ENCODE data around the gene BCAS4.
"Not testable (repeated sequence)": the region's sequence is repeated elsewhere in the genome, so short reads cannot be mapped to it uniquely, and the experiment has no call there.

The BCAS4 gene

GRCh38 chr20:50754420-50754819 lies 40.4 kb upstream of the BCAS4 start:
- no peak for TF ChIP-seq CTCF (IDR thresholded peaks at IDR 0.05; ENCODE audit: low read depth, low read length)

GRCh38 chr20:50756447-50756846 lies 38.4 kb upstream of the BCAS4 start:
- no peak overlapping the region for H3K4me3 ChIP-seq (ENCODE audit: low read depth, low read length)
- no peak for TF ChIP-seq CTCF (IDR thresholded peaks at IDR 0.05; ENCODE audit: low read depth, low read length)

More at GRCh38 chr20:50754420-50754819, 40.4 kb upstream of the BCAS4 start:
- no peak overlapping the region for H3K4me3 ChIP-seq (ENCODE audit: low read depth, low read length)

DNA sequence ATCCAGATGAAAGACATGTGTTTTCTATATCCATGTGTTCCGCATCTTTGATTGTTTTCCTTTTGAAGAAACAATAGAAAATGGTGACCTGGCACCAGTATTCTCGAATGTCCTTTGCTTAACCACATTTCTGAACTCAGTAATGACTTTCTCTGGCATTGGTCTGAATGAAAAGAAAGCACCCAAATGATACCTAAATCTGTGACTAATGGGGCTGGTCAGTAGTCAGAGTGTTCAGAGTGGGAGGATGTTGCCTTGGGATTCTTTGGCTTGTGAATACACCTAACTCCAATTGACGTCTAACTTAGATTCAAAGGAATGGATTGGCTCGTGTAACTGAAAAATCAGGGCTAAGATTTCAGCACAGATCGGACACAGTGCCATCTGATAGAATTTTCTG lies 36.4 kb upstream of the BCAS4 start:
- TF ChIP-seq CTCF (IDR thresholded peaks at IDR 0.05; ENCODE audit: low read depth, low read length): no peak
- no peak overlapping the region for H3K4me3 ChIP-seq (ENCODE audit: low read depth, low read length)

- no peak overlapping the region for H3K4me3 ChIP-seq (ENCODE audit: low read depth, low read length)
- TF ChIP-seq CTCF (IDR thresholded peaks at IDR 0.05; ENCODE audit: low read depth, low read length): no peak
These were observed 35.9 kb upstream of the BCAS4 start for GRCh38 chr20:50758992-50759391.

DNA sequence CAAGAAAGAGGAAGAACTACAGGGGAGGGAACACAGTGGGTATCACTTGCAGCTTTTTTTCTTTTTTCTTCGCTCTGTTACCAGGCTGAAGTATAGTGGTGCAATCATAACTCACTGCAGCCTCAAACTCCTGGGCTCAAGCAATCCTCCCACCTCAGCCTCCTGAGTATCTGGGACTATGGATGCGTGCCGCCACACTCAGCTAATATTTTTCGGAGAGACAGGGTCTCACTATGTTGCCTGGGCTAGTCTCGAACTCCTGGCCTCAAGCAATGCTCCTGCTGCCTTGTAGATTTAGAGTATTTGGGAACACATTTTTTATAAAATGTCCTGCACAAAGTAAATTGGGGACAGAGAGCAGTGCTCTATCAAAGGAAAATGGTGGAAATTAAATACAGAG lies 35.2 kb upstream of the BCAS4 start:
- H3K4me3 ChIP-seq (ENCODE audit: low read depth, low read length): no peak overlapping the region
- TF ChIP-seq CTCF (IDR thresholded peaks at IDR 0.05; ENCODE audit: low read depth, low read length): no peak

DNA sequence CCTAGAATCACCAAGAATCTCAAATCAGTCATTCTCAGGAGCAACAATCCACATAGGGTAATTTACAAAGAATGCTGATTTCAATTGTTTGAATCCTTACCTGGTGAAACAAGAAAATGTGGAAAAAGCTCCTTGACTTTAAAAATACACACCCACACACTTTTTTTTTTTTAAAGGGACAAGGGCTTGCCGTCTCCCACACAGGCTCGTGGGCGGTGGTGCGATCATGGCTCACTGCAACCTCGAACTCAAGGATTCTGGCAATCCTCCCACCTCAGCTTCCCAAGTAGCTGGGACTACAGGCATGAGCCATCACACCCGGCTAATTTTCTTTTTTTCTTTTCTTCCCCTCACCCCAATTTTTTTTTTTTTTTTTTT lies 32.8 kb upstream of the BCAS4 start:
- no peak for TF ChIP-seq CTCF (IDR thresholded peaks at IDR 0.05; ENCODE audit: low read depth, low read length)
- no peak overlapping the region for H3K4me3 ChIP-seq (ENCODE audit: low read depth, low read length)

GRCh38 chr20:50762435-50763220 lies 32.2 kb upstream of the BCAS4 start:
- H3K4me3 ChIP-seq (ENCODE audit: low read depth, low read length): no peak overlapping the region
- TF ChIP-seq CTCF (IDR thresholded peaks at IDR 0.05; ENCODE audit: low read depth, low read length): no peak

- H3K4me3 ChIP-seq (ENCODE audit: low read depth, low read length): not testable (repeated sequence)
These were observed 31.1 kb upstream of the BCAS4 start for GRCh38 chr20:50763550-50764458.

- H3K4me3 ChIP-seq (ENCODE audit: low read depth, low read length): not testable (repeated sequence)
These were observed 29.6 kb upstream of the BCAS4 start for GRCh38 chr20:50765251-50765650.
